HCT116 (cell line): ENCODE measurements around the gene GP9. TPM values are rescaled to one million over a fixed set of nuclear protein-coding genes. Genes with fewer than 3 reads are reported as not detected.

ENCODE experiments used
- ATAC-seq: fragments of 200-7000 bp; cut with Tn5 transposase; 2 replicates; pipeline ENCODE4 v1.9.1; 2020; ENCODE audit warnings: mild to moderate bottlenecking, moderate library complexity
- BruUV-seq: library from RNA; stranded (reverse); fragments of 400-500 nt; replicated peaks from 2 replicates; lab custom pipeline; 2021; lab: Mats Ljungman, UMichigan
- CTCF ChIA-PET: fragments of 300-600 bp; sonication (Branson Sonifier 250); formaldehyde crosslinking; loops from one replicate; lab custom pipeline; 2021; ENCODE audit warnings: antibody characterized with exemption; lab: Charles Lee
- POLR2A ChIA-PET: fragments of 300-600, 350-600 bp; sonication (Branson Sonifier 250); formaldehyde crosslinking; loops from one replicate; lab custom pipeline; 2021; ENCODE audit warnings: antibody characterized with exemption; lab: Charles Lee
- RAD21 ChIA-PET, 2 experiments: fragments of 300-600 bp; sonication (Branson Sonifier 250); formaldehyde crosslinking; loops; one replicate each; lab custom pipeline; 2023; ENCODE audit warnings: low total read pairs in 2 of 2; ENCODE audit not compliant: uncharacterized antibody in 2 of 2, unreplicated experiment in 2 of 2, low non-redundant PET in 1 of 2; lab: Charles Lee
- DNase-seq: peaks from one replicate; pipeline ENCODE4 v3.0.0-alpha.2; 2010; ENCODE audit warnings: low read depth, low spot score
- H2AFZ ChIP-seq: fragments of 200-600 bp; shearing (Covaris generic), sonication (generic); 2 replicates; pipeline ENCODE4 v1.6.1; 2017; ENCODE audit warnings: low read depth, mixed run types, mixed read lengths, antibody characterized with exemption, low read length; ENCODE audit not compliant: poor library complexity, severe bottlenecking
- H3K27ac ChIP-seq: 2 replicates; pipeline ENCODE4 v1.5.1; 2012; ENCODE audit warnings: low read depth, low read length
- H3K27me3 ChIP-seq: fragments of 200-600 bp; sonication (generic); 2 replicates; pipeline ENCODE4 v1.6.1; 2016; ENCODE audit warnings: mixed run types, low read length, mixed read lengths; ENCODE audit not compliant: insufficient read depth
- H3K36me3 ChIP-seq, 2 experiments: fragments of 200-500 bp in 1 of 2; fragments of 200-600 bp in 1 of 2; sonication (Bioruptor generic) in 1 of 2; sonication (generic) in 1 of 2; 2 replicates each; pipeline versions ENCODE4 v1.5.1 to v1.6.1; 2014 to 2016; ENCODE audit warnings: low read length in 2 of 2, inconsistent platforms in 1 of 2, mixed read lengths in 1 of 2, mixed run types in 1 of 2; ENCODE audit not compliant: insufficient read depth in 2 of 2, control insufficient read depth in 1 of 2
- H3K4me1 ChIP-seq, 2 experiments: fragments of 200-600 bp in 1 of 2; sonication (generic) in 1 of 2; 2 replicates each; pipeline versions ENCODE4 v1.5.1 to v1.6.1; 2012 to 2017; ENCODE audit warnings: low read length in 2 of 2, inconsistent platforms in 1 of 2, mild to moderate bottlenecking in 1 of 2, mixed read lengths in 1 of 2, mixed run types in 1 of 2, moderate library complexity in 1 of 2; ENCODE audit not compliant: insufficient read depth in 2 of 2, control insufficient read depth in 1 of 2
- H3K4me2 ChIP-seq: fragments of 200-600 bp; sonication (generic); 2 replicates; pipeline ENCODE4 v1.6.1; 2017; ENCODE audit warnings: mixed run types, low read length, mixed read lengths
- H3K4me3 ChIP-seq, 2 experiments: fragments of 200-600 bp in 1 of 2; sonication (generic) in 1 of 2; replicated peaks in 1 of 2; 2 replicates each; pipeline ENCODE4 v1.5.1; 2011 to 2016; ENCODE audit warnings: low read length in 2 of 2, control low read depth in 1 of 2, low read depth in 1 of 2, mild to moderate bottlenecking in 1 of 2, mixed read lengths in 1 of 2, mixed run types in 1 of 2
- H3K79me2 ChIP-seq: fragments of 200-600 bp; sonication (generic); 2 replicates; pipeline ENCODE4 v1.6.1; 2017; ENCODE audit warnings: mild to moderate bottlenecking, mixed run types, low read length, moderate library complexity, mixed read lengths; ENCODE audit not compliant: insufficient read depth
- H3K9ac ChIP-seq: fragments of 200-600 bp; sonication (generic); 2 replicates; pipeline ENCODE4 v1.6.1; 2016; ENCODE audit warnings: low read length, mixed read lengths
- H3K9me2 ChIP-seq: fragments of 200-600 bp; sonication (generic), shearing (Covaris generic); 2 replicates; pipeline ENCODE4 v1.6.1; 2017; ENCODE audit warnings: mixed run types, mild to moderate bottlenecking, moderate library complexity; ENCODE audit not compliant: insufficient read depth
- H3K9me3 ChIP-seq, 2 experiments: fragments of 200-500 bp in 1 of 2; fragments of 200-600 bp in 1 of 2; sonication (Bioruptor generic) in 1 of 2; sonication (generic) in 1 of 2; 2 replicates each; pipeline ENCODE4 v1.6.1; 2014 to 2017; ENCODE audit warnings: low read length in 2 of 2, mixed read lengths in 2 of 2, inconsistent platforms in 1 of 2, low read depth in 1 of 2, mild to moderate bottlenecking in 1 of 2, mixed run types in 1 of 2, moderate library complexity in 1 of 2; ENCODE audit not compliant: control insufficient read depth in 1 of 2, insufficient read depth in 1 of 2
- H4K20me1 ChIP-seq: fragments of 200-600 bp; sonication (generic), shearing (Covaris generic); 2 replicates; pipeline ENCODE4 v1.6.1; 2017; ENCODE audit warnings: mixed run types, mild to moderate bottlenecking, moderate library complexity; ENCODE audit not compliant: insufficient read depth
- CEBPB ChIP-seq: IDR thresholded peaks from 2 replicates; pipeline ENCODE4 v1.6.1; 2012; ENCODE audit warnings: low read depth
- EGR1 ChIP-seq: IDR thresholded peaks from 2 replicates; pipeline ENCODE4 v1.6.1; 2012; ENCODE audit warnings: low read depth
- POLR2A ChIP-seq: IDR thresholded peaks from 2 replicates; pipeline ENCODE4 v1.7.0; 2011; ENCODE audit warnings: borderline replicate concordance; ENCODE audit not compliant: insufficient read depth, insufficient read length; ENCODE audit errors: extremely low read depth
- RAD21 ChIP-seq: IDR thresholded peaks from 2 replicates; pipeline ENCODE4 v1.6.1; 2012; ENCODE audit warnings: low read depth, mild to moderate bottlenecking
- SP1 ChIP-seq: IDR thresholded peaks from 2 replicates; pipeline ENCODE4 v1.6.1; 2012; ENCODE audit warnings: low read depth
- SRF ChIP-seq: IDR thresholded peaks from 2 replicates; pipeline ENCODE4 v1.6.1; 2012; ENCODE audit warnings: low read depth
- intact Hi-C: fragments of 100-400 bp; cut with micrococcal nuclease; formaldehyde crosslinking; loops from 2 replicates; pipeline ENCODE4 v1.10.0; 2022
- total RNA-seq: library from RNA; stranded (reverse); gene quantifications from one replicate; pipeline ENCODE4 v1.2.1, GENCODE V29; 2021; ENCODE audit not compliant: unreplicated experiment
- TF ChIP-seq, protein P1 (sequence below): IDR thresholded peaks from 2 replicates; pipeline ENCODE4 v1.6.1; 2011; ENCODE audit warnings: mild to moderate bottlenecking, low read length, moderate library complexity; ENCODE audit not compliant: insufficient replicate concordance; ENCODE audit errors: extremely low read depth
- TF ChIP-seq, protein P2 (sequence below): IDR thresholded peaks from 2 replicates; pipeline ENCODE4 v1.6.1; 2012
- TF ChIP-seq, protein P3 (sequence below): IDR thresholded peaks from 2 replicates; pipeline ENCODE4 v1.6.1; 2012; ENCODE audit warnings: low read depth

Gene GP9
- total RNA-seq, 1 experiment from 2014 or later: not detected

DNA sequence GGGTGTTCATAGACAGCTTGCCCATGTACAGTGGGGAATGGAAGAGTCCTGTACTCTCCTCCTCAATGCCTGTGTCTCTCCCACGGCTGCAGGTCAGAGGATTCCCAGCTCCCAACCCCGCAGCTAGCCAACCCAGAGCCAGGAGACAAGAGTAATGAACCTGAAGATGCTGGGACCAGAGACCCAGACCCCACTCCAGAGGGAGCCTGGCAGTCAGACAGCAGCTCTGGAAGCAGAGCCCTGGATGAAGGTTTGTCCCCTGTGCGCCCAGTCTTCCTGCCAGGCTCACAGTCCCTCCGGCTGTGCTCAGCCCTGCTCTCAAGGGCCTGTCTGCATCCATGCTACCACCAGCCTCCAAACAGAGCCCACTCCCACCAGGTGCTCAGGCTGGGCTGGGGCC lies 30.0 kb upstream of the GP9 start:
- intact Hi-C loops: no loop called here
- Histone ChIP-seq H2AFZ (no peak overlapping the region), H3K4me3 (no peak overlapping the region), H3K36me3 (no peaks in the 10 kb centered on the region), H3K79me2 (no peaks in the 10 kb centered on the region), H4K20me1 (no peaks in the 10 kb centered on the region), H3K27ac (no peak overlapping the region), H3K4me2 (no peak overlapping the region), H3K9me2 (no peaks in the 10 kb centered on the region), H3K9me3 (no peaks in the 10 kb centered on the region), H3K4me1 (peaks cover 6 to 24% of the 10 kb centered on the region in 2 experiments), H3K27me3 (no peaks in the 10 kb centered on the region), H3K9ac (no peak overlapping the region)
- ChIA-PET CTCF (interaction anchor here (1.5 kb wide), 1 partner anchor 23 kb away, joined by 7 read pairs; no protein-coding TSS in a partner anchor), POLR2A (no interaction called here), RAD21 (no interaction called here)
- no TSS peak for BruUV-seq
- TF ChIP-seq, protein P1, sequence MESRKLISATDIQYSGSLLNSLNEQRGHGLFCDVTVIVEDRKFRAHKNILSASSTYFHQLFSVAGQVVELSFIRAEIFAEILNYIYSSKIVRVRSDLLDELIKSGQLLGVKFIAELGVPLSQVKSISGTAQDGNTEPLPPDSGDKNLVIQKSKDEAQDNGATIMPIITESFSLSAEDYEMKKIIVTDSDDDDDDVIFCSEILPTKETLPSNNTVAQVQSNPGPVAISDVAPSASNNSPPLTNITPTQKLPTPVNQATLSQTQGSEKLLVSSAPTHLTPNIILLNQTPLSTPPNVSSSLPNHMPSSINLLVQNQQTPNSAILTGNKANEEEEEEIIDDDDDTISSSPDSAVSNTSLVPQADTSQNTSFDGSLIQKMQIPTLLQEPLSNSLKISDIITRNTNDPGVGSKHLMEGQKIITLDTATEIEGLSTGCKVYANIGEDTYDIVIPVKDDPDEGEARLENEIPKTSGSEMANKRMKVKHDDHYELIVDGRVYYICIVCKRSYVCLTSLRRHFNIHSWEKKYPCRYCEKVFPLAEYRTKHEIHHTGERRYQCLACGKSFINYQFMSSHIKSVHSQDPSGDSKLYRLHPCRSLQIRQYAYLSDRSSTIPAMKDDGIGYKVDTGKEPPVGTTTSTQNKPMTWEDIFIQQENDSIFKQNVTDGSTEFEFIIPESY: no peak
- no peak for TF ChIP-seq SRF
- TF ChIP-seq, protein P2, sequence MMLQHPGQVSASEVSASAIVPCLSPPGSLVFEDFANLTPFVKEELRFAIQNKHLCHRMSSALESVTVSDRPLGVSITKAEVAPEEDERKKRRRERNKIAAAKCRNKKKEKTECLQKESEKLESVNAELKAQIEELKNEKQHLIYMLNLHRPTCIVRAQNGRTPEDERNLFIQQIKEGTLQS: no peak
- DNase-seq: no peak
- ATAC-seq: no peak

DNA sequence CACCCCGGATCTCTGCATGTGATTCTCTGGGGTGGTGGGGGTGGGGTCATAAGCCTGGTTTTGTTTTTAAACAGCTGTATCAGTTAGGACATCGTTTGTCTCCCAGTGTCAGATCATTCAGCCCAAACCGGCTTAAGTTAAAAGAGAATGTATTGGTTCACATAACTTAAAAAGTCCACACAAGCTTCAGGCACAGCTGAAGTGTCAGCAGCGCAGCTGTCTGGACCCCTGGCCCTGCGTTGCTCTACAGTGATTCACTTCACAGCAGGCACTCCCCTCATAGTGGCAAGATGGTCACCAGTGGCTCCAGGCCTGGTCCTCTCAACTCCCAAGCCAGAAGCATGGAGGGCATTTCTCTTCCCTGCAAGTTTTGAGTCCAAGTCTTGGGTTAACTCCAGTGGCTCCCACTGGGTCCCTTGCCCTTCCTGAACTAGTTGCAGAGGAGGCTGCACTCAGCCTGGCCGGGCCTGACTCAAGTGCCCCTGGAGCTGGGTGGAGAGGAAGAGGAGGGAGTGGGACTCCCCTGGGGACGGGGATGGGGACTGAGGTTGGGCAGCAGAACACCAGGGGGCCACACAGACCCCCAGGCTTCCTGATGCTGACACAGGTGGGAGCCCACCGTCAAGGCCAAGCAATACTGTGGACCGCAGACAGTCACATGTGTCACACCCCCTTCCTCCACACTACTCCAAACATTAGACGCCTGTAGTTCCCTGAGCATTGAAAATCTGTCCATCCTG lies 28.9 kb upstream of the GP9 start:
- ChIA-PET CTCF (no interaction called here), RAD21 (no interaction called here), POLR2A (no interaction called here)
- H3K36me3 ChIP-seq: no peaks in the 10 kb centered on the region
- H3K27me3 ChIP-seq: no peaks in the 10 kb centered on the region
- H3K4me3 ChIP-seq: no peak overlapping the region
- no TSS peak for BruUV-seq
- H2AFZ ChIP-seq: no peak overlapping the region
- no peaks in the 10 kb centered on the region for H3K9me2 ChIP-seq
- H4K20me1 ChIP-seq: no peaks in the 10 kb centered on the region
- no peak for ATAC-seq
- H3K4me1 ChIP-seq: peaks cover 2 to 14% of the 10 kb centered on the region in 2 experiments
- intact Hi-C loops: no loop called here
- no peak overlapping the region for H3K27ac ChIP-seq
- no peaks in the 10 kb centered on the region for H3K9me3 ChIP-seq
- no peaks in the 10 kb centered on the region for H3K79me2 ChIP-seq
- DNase-seq: no peak
- no peak for TF ChIP-seq RAD21
- TF ChIP-seq EGR1: no peak
- no peak for TF ChIP-seq SP1
- TF ChIP-seq, protein P3, sequence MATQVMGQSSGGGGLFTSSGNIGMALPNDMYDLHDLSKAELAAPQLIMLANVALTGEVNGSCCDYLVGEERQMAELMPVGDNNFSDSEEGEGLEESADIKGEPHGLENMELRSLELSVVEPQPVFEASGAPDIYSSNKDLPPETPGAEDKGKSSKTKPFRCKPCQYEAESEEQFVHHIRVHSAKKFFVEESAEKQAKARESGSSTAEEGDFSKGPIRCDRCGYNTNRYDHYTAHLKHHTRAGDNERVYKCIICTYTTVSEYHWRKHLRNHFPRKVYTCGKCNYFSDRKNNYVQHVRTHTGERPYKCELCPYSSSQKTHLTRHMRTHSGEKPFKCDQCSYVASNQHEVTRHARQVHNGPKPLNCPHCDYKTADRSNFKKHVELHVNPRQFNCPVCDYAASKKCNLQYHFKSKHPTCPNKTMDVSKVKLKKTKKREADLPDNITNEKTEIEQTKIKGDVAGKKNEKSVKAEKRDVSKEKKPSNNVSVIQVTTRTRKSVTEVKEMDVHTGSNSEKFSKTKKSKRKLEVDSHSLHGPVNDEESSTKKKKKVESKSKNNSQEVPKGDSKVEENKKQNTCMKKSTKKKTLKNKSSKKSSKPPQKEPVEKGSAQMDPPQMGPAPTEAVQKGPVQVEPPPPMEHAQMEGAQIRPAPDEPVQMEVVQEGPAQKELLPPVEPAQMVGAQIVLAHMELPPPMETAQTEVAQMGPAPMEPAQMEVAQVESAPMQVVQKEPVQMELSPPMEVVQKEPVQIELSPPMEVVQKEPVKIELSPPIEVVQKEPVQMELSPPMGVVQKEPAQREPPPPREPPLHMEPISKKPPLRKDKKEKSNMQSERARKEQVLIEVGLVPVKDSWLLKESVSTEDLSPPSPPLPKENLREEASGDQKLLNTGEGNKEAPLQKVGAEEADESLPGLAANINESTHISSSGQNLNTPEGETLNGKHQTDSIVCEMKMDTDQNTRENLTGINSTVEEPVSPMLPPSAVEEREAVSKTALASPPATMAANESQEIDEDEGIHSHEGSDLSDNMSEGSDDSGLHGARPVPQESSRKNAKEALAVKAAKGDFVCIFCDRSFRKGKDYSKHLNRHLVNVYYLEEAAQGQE: no peak
- TF ChIP-seq, protein P1: no peak
- TF ChIP-seq POLR2A: no peak
- no peak for TF ChIP-seq CEBPB
- TF ChIP-seq, all 23 proteins: peak for 0
- Histone ChIP-seq H3K9ac (no peak overlapping the region), H3K4me2 (no peak overlapping the region)
